Left kidney (tissue), 2 donors: ENCODE results near the gene PHF14. TPM values are rescaled to one million over a fixed set of nuclear protein-coding genes. Genes with fewer than 3 reads are reported as not detected.

Source experiments
- DNase-seq: peaks from one replicate; pipeline ENCODE4 v3.0.0-alpha.2; 2013
- polyA plus RNA-seq: library from polyadenylated mRNA; unstranded; fragments of 120-200 nt; gene quantifications from one replicate; pipeline ENCODE4 v1.2.1, GENCODE V29; 2013; ENCODE audit not compliant: insufficient read length

The PHF14 gene
- polyA plus RNA-seq, 1 donor, result 81.4 TPM

DNA sequence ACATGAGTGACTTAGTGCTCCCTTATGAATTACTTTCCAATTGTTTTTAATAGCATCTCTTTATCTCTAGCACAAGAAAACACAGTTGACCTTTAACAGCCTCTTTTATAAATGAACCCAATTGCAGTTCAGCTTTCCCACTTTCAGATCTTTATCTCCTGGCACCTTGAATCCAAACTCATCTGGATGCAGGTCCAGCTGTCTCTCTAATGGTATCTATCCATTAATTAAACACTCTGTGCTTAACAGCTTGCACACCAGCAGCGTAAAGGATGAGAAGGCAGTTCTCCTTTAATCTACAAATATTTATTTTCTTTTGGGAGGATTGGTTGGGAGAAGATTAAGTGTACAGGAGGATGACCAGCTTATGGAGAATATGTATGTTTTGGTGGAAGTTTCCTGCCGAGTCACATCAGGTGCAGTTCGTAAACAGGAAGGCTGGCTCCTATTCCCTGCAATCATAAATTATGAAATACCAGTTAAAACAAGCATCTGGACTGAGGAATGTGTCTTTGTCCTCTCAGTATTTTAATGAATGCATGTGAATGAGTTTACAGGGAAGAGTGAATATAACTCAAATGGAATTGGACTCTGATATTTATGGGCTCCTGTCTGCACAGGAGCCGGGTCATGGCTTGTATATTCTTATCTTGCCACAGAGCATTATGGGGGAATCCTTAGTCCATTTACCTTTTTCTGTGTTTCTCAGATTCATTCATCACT is 232.7 kb downstream of the PHF14 start:
- DNase-seq, result no peak

GRCh38 chr7:11207565-11207964 is 233.9 kb downstream of the PHF14 start:
- DNase-seq, result no peak

DNA sequence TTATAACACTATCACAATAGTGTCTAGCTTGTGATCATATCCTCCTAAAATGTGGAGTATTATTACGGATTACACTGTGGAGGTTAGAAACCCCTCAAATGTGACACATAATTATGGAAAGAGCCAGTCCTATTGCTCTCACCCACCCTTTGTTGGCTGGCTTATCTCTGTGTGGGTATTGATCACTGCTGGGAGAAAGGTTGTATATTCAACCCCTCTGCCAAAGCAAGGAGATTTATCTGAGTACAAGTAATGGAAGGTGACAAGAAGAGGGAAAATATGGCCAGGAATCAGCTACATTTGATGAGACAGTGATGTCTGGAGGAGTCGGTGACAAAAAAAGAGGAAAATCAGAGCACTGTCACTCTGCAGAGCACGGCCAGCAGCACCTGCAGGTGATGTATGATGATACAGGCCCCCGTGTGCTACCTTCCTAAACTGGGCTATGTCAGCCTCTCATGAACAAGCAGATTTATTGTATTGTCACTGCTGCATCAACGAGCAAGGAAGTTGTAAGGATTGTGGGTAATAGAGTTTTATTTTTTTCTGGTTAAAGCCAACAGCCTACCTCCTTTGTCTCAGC is 235.3 kb downstream of the PHF14 start:
- no peak for DNase-seq

GRCh38 chr7:11210374-11210773 is 236.7 kb downstream of the PHF14 start:
- no peak for DNase-seq

DNA sequence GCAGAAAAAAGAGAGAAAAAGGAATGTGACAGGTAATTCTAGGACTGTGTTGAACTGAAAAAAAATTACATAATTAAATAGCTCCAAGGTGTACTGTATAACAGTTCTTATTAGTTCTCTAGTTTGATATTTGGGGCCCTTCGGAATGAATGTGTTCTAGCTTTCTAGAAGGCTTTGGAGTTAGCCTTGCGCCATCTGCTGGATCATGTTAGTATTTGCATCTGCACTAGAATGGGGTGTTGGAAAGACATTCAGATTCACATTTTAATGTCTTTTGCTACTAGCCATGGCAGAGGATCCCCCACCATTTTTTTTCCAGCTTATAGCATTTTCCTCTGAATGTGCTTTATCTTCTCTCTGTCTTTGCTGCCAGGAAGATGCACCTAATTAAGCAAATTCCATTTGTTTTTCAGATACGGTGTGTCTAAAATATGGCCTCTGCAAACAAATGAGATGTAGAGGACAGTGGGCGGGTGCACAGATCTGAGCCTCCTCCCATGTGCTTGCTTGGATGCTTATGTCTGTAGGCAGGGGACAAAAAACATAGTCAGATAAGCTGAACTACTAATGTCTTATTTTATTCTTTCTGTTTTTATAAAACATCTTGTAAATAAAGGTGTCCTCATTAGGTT is 238.5 kb downstream of the PHF14 start:
- DNase-seq, result peak; percentile 81

GRCh38 chr7:11212816-11213215 is 239.1 kb downstream of the PHF14 start:
- no peak for DNase-seq

DNA sequence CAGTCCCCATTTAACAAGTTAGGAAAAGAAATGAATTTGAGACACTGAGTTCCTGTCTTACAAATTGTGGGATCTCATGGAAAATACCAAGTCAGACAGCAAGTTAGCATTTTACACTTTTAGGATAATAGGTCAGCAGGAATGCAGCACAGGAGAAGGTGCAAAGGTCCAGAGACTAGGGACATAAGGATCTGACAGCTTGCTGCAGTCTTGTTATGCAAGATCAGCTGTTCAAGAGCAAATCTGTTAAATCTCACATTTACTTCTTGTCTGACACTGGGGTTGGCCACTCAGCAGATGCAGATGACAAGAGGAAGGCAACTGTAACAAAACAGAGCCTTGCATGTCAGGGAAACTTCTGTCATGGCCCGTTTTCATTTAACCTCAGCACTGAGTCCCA is 239.6 kb downstream of the PHF14 start:
- DNase-seq, result no peak

GRCh38 chr7:11216276-11216675 is 242.6 kb downstream of the PHF14 start:
- DNase-seq, result no peak

GRCh38 chr7:11217848-11218565 is 244.3 kb downstream of the PHF14 start:
- no peak for DNase-seq
